ENCODE results near the gene B3GAT3.
"Not testable (repeated sequence)": the region's sequence is repeated elsewhere in the genome, so short reads cannot be mapped to it uniquely, and the experiment has no call there.

The B3GAT3 gene

DNA sequence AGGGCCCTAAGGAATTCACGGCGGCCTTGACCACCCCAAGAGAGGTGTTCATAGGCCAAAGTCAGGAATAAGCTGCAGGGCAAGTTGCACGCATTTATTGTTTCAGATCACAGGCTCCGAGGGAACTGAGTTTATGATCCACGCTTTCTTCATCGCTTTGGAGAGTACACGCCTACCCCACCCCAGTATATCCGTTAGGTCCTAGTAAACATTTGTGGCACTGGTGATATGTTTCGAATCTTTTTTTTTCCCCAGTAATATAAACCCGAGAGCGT, 23.8 kb upstream of the B3GAT3 start:
- DNase-seq = no peak

DNA sequence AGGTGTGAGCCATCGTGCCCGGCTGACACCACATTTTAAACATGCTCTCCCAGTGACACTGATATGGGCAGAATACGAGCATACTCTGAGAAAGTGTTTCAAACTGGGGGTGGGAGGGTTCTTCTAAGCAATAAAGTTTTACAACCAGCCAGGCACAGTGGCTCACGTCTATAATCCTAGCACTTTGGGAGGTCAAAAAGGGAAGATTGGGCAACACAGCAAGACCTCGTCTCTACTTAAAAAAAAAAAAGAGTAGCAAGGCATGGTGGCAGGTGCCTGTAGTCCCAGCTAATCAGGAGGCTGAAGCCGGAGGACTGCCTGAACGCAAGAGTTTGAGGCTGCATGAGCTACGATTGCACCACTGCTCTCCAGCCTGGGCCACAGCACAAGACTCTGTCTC, 22.4 kb upstream of the B3GAT3 start:
- DNase-seq = no peak

DNA sequence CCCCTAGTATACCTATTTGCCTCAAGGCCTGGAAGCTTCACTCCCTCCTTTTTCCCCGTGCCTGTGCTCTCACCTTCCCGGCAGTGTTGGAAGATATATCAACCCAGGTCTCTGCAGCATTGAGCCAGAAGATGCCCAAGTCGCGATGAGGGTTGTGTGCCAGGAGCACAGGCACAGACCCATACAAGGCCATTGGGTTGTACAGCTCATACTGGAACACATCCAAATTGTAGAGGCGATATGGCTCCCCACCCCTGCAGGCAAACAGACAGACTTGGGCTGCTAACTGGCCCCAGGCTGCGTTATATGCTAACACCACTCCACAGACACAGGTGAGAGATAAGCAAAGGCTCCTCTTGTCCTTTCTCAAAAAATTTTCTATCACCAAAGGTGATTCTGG, 10.7 kb upstream of the B3GAT3 start:
- DNase-seq = no peak

DNA sequence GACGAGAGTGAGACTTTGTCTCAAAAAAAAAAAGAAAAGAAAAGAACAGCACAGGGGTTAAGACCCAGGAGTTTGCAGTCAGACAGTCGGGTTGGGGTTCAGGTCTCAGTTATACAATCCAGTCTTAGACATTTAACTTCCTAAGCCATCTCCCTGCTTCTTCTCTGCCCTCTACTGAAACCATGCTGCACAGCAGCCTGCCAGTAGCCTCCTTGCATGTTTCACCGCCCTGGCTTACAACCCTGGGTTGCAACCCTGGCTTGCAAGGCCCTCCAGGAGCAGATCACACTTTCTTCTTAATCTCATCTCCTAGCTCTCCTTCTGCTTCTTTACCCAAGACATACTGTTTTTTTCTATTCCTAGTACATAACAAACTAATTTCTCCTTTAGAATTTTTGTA, 5.9 kb upstream of the B3GAT3 start:
- no peak for DNase-seq

DNA sequence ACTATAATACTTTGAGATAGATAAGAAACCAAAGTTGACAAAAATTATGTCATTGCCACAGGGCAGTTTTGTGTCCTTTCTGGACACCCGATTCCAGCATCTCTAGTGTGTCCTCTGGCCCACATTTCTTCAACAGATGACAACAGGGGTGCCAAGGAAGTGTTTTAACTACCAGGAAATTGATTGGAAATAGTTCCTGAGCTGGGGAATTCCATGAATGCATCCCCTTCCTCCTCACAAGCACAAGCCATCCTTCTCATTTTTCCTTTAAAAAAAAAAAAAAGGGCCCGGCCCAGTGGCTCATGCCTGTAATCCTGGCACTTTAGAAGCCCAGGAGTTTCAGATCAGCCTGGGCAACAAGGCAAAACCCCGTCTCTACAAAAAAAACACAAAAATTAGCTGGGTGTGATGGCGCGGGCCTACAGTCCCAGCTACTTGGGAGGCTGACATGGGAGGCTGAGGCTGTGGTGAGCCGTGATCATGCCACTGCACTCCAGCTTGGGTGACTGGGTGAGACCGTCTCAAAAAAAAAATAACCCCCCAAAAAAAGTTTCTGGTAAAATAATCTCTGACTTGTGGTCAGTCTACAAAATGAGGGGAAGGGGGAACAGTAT, 797 bp upstream of the B3GAT3 start:
- DNase-seq = no peak

DNA sequence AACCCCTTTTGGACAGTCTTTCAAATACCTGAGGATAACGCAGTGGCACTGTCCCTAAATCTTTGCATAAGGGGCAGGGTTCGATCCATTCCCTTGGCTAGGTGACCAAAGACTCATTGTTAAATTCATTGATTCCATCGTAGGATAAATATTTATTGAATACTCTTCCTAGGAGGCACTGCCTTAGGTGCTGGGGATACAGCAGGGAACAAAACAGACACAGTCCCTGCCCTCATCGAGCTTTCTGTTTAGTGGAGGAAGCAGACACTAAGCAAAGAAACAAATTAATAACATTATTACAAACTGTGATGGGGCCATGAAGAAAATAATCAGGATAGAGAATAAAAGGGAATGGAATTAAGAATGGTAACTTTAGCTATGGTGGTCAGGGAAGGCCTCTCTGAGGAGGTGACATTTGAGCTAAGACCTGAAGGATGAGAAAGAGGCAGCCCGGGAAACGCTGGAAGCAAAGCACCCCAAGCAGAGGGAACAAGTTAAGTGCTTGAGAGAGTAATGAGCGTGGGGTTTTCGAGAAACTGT, 689 bp downstream of the B3GAT3 start:
- no peak for DNase-seq

DNA sequence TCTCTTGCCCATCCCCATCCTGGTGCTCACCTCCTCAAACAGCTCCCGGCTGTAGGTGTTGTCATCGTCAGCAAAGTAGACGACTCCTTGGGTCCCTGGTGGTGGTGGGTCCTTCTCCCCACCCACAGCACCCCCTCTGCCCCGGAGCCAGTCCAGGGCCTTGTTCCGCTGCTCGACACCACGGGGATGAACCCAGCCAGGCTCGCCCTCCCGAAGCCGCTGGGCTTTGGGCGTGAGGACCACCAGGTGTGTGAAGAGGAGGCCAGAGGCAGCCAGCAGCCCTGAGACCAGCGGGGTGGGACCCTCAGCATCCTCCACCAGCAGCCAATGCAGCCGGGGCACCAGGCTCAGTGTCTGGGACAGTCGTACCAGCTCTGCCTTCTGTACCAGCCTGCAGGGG, 4.8 kb downstream of the B3GAT3 start:
- DNase-seq = not testable (repeated sequence)

DNA sequence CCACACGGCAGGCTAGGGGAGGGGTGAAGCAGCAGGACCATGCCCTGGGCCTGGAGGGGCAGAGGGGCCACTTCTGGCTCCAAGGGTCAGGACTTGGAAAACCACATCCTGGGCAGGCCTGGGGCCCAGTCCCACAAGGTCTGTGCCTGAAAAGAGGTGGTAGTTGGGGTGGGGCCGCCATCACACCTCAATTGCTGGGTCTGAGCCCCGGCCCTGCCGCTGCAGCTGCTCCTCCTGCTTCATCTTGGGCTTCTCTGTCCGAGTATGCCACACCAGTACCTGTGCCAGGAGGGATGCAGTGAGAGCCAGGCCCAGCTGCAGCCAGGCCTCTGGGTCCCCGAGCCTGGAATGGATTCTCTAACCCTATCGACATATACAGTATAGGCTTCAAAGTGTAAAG, 6.3 kb downstream of the B3GAT3 start:
- no peak for DNase-seq

DNA sequence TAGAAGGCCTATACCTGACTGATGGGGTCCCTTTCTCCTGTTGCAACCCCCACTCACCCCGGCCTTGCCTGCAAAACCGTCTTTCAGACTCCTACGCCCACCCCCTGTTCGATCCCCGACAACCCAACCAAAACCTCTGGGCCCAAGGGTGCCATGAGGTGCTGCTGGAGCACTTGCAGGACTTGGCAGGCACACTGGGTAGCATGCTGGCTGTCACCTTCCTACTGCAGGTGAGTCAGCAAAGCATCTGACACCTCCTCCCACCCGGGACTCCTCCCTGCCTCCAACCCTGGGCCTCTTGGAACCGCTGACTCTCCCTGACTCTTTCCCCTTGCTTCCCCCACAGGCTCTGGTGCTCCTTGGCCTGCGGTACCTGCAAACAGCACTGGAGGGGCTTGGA, 7.5 kb downstream of the B3GAT3 start:
- no peak for DNase-seq

DNA sequence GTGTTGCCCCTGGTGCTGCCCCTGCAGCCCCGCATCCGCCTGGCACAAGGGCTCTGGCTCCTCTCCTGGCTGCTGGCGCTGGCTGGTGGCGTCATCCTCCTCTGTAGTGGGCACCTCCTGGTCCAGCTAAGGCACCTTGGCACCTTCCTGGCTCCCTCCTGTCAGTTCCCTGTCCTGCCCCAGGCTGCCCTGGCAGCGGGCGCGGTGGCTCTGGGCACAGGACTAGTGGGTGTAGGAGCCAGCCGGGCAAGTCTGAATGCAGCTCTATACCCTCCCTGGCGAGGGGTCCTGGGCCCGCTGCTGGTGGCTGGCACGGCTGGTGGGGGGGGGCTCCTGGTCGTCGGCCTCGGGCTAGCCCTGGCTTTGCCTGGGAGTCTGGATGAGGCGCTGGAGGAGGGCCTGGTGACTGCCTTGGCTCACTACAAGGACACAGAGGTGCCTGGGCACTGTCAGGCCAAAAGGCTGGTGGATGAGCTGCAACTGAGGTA, 8.5 kb downstream of the B3GAT3 start:
- no peak for DNase-seq

DNA sequence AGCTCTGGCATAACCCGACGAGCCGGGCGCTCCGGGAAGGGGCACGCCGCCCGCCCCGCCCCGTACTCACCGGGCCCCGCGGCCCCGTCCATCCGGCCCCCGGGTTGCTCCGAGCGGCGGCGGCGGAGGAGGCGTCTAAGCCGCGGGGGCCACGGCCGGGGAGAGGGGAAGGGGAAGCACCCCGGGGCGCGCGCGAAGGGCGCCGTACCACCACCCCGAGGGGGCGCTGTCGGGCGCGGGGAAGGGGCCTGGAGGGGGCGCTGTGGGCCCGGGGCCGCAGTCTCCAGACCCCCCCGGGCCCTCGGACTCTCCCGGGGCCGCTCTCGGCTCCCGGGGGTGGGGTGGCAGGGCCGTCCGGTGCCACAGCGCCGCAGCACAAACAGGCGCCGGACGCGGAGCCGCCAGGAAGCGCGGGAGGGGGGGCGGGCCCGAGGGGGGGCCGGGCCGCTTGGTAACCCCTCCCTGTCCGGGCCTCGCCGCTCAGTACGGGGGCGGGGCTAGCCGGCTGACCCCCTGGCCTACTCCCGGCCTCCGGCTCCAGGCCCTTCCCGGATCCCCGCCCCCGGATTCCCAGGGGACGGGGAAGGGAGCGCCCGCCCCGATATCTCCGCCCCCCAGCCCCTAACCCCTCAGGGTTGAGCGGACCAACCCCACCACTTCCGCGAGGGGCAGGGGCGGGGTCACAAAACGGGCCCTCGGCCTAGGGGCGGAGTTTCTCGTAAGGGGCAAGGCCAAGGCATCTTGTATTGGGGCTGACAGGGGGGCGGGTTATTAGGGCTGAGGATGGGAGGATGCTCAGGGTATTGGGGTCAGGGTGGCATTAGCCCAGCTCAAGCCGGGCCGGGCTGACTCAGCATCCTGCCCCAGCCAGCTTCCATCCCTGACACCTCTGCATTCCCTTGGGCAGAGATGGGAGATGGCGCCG, 9.2 kb downstream of the B3GAT3 start, which contains the start of the genes EML3 and ROM1:
Gene EML3 (minus strand): TSS at position 410 of the 925 bp plus-strand sequence. CDS start 318 bp downstream, at position 92.
Gene ROM1 (plus strand): TSS at position 892 of the 925 bp plus-strand sequence. CDS start 25 bp downstream, at position 917.
- peak; percentile 90 for DNase-seq

DNA sequence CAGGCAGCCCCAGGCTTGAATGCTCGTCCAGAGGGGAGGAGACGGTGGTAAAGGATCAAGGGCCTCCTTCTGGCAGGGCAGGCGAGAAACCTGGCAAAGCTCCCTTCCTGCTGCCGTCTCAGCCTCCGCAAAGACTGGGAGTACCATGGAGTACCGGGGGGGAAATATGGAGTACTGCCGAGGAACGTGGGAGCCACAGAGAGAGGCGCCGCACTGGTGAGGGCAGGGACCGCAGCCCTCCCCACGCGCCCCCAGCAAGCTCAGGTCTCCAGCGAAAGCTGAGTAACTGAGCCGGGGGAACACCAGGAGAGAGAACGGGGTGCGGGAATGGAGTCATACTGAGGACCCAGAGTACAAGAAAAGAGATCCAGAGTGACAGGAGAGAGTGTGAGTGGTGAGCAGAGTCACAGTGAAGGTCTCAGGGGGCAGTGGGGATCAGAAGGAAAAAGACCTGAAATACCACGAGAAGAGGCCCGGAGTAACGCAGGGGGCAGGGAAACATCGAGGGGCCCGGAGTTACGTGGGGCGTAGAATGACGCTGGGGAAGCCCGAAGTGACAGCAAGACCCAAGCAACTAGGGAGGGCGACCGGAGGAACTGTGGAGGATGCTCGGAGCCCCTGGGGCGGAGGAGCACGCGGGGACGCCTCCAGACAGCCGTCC, 10.0 kb downstream of the B3GAT3 start:
- peak; percentile 69 for DNase-seq

DNA sequence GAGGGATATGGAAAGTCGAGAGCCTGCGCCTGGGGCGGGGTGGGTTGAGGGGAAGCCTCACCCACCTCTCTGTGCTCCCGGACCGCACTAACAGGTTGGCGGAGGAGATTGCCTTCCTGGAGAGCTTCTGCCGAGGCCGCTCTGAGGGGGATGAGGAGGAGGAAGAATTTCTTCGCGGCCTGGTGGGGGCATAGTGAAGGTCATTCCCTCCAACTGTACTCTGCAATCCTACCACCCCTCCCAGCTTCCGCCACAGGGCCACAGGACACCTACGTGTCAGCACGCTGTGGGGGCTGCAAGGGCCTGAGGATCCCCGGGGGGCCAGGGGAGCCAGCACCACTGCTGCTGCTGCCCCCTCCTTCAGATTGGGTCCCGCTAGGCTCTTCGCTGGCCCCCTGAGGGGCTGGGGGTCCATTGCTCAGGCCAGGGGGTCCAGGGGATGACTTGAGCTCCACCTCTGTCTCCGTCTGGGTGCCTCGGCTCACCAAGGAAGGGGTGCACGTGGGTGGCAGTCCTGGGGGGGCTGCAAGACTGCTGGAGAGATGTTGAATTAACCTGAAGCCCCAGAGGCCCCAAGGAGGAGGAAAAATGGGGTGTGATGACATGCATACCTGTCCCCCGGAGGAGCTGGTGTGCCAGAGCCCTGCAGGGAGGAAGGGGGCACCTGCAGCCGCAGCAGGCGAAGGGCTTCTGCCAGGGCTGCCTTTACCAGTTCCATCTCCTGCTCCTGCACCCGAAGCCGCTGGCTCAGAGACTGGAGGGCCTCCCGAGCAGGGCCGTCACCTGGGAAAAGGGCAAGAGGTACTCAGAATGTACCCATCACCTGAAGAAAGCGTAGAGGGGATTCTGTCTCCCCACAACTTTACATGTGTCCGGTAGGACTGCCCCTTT, 10.7 kb downstream of the B3GAT3 start:
- no peak for DNase-seq

DNA sequence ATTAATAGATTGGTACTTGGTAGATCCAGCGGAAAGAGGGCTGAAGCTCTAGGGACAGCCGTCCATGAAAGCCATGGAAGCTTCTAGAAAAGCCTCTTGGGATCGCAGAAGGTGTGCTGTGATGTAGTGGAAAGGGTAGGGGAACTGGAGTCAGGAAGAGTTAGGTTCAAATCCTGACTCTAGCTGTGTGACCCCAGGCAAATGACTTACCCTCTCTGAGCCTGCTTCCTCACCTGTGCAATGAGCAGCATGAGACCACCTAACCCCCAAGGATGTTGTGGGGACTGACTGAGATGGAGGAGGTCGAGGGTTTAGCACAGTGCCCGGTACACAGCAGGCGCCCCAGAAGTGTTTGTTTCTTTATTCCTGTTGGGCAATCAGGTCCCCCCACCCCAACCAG, 11.4 kb downstream of the B3GAT3 start:
- no peak for DNase-seq

DNA sequence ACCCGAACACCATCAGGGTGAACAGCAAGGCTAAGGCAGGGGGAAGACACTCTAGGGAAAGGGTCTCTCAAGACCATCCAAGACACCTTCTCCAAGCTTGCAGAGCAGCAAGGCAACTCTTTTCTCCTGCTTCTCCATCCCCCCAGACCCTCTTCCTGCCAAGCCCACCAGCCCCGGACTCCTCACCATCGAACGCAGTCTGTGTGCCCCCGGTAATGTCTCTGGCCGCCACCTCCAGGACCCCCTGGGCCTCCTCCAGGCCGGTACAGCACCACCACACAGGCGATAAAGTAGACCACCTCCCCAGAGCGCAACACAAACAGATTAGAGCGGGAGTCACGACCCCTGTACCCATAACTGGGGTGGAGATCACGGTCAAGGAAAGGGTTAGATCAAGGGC, 13.0 kb downstream of the B3GAT3 start:
- DNase-seq = no peak

DNA sequence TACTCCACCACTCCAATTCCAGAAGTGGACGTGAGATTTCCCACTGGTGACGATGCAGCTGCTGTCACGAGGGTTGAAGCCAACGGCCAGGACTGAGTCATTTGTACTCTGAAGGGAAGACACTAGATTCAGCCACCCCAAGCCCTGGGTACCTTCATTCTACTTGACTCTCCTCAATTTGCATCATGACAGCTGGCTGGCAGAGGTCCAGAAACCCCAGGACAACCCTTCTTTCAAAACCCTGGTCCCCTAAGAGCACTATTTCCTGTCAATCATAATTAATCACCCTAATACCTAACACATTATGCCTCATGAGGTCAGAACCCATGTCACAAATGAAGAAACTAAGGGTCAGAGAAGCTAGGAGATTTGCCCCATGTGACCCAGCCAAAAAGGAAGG, 14.1 kb downstream of the B3GAT3 start:
- peak; percentile 46 for DNase-seq

DNA sequence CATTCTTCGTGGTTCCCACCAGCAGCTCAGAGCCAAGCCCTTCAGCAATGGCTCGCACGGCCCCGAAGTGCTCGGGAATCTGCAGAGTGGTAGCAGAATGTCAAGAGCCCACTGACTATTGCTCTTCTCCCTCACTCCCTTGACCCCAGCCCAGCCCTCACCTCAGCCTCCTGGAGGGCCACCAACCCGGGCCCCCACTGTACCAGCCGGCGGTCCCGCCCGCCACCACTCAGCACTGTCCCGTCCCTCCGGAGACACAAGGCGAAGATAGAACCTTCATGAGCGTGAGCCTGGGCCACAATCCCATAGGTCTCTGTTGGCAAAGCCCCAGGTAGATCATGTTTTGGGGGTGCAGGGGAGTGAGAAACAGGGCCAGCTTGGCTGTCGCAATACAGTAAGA, 15.9 kb downstream of the B3GAT3 start:
- DNase-seq = no peak

DNA sequence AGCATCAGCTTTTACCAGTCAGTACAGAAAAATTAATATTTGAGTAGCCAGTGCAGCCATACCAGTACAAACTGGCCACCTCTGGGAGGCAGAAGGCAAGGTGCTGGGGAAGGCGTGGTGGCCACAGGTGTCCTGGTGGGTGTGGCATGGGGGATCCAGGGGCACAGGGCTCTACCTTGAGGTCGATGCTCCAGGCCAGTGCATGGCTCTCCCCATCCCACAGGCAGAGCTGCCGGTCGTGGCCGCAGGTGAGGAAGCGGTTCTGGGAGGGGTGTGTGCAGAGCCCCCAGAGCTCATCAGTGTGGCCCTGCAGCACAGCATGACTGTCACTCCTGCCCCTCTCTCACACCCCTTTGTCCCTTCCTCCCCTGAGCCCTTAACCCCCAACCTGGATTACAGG, 16.3 kb downstream of the B3GAT3 start:
- DNase-seq = no peak

DNA sequence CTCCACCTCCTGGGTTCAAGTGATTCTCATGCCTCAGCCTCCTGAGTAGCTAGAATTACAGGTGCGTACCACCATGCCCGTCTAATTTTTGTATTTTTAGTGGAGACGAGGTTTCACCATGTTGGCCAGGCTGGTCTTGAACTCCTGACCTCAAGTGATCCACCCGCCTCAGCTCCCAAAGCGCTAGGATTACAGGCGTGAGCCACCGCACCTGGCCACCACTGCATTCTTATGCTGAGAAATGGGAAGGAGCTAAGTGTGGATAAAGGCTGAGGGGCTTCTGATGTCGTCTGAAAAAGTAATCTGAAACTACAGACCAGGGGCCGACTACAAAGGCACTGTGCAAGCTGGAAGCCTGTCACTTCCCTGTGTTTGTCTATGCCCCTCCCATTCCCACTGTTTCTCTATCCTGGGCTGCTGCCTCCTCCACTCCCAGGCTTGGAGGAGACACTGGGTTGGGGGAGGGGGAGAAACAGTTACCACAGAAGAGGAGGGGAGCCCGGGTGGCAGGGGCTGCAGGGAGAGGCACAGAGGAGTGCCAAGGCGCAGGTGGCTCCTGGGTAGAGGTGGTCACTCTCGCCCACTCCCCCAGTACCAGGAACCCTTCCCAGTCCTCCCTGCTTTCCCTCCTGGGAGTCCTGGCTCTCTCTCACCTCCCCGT, 17.2 kb downstream of the B3GAT3 start:
- no peak for DNase-seq

DNA sequence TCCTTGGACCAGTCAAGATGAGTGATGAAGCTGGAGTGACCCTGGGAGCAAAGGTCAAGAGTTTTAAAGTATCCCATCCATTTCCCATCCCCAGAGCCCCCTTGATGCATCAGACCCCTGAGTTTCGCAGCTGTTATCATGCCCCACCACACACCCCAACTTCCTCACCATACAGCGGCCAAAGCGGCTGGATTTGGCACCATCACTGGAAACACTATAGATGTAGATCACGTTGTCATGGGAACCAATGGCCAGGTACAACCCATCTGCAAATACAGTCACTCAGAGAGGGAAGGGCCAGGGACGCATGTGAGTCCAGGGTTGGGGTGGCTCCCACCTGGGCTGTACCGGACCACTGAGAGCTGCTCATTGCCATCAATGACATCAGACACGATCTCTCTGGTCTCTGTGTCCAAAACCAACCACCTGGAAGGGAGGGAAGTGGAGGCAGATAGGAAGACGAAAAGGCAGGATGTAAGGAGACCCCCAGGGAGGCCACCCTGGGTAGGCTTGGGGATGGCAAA, 17.9 kb downstream of the B3GAT3 start:
- DNase-seq = no peak

DNA sequence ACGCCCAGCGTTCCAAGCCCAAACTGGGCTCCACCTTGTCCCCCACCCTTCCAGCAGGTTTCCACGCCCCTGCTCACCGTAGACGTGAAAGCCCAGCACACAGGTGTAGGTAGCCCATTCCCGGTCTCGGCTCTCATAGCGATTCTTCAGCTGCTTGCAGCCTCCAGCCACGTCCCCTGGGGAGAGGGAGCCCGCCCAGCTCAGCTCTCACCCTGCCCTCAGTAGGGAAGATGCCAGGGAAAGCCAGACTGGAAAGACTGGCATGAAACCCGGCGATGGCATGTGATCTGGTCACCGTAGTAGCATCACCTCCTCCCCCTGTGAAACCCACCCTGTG, 18.7 kb downstream of the B3GAT3 start:
- DNase-seq = no peak
